Measurements from ENCODE around the gene NPEPPS. TPM values are rescaled to one million over a fixed set of nuclear protein-coding genes. Genes with fewer than 3 reads are reported as not detected.

The NPEPPS gene
- polyA plus RNA-seq, 6 donors from 2014 or later, result 45.8 to 70.4 (median 50.6) TPM

GRCh38 chr17:47622180-47622549 is 91.3 kb downstream of the NPEPPS start:
- Mint-ChIP-seq H3K27me3 (no peaks in the 10 kb centered on the region), H3K4me3 (peak overlapping the region in 1 of 8 donors; percentile 54), H3K36me3 (peaks cover 7 to 16% of the 10 kb centered on the region in 2 donors), H3K4me1 (peaks cover 0 to 37% (median 3%) of the 10 kb centered on the region in 3 donors), H3K9me3 (no peaks in the 10 kb centered on the region), H3K27ac (no peak overlapping the region)
- no peak for ATAC-seq (ENCODE audit: low read depth in 2 of 2)
- DNase-seq, result no peak

DNA sequence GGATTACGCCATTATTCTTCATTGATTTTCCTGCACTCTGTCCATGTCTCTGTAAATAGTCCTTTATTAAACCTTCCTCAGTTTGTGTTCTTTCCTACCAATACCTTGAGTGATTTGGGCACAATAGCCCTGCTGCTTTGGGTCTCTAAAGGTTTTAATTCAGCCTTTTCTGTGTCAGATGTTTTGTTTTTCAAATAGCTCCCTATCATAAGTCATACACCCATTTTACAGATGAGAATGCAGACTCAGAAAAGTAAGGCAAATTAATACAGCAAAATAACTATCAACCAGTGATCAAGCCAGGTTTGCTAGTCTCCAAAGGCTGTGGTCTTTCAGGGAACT is 93.8 kb downstream of the NPEPPS start:
- peaks cover 0 to 22% (median 3%) of the 10 kb centered on the region in 3 donors for H3K4me1 Mint-ChIP-seq
- H3K27ac Mint-ChIP-seq, result peak overlapping the region in 1 of 6 donors; percentile 84
- no peaks in the 10 kb centered on the region for H3K27me3 Mint-ChIP-seq
- no peak for DNase-seq
- no peak overlapping the region for H3K4me3 Mint-ChIP-seq
- no peak for ATAC-seq (ENCODE audit: low read depth in 2 of 2)
- peaks cover 4 to 7% of the 10 kb centered on the region in 2 donors for H3K36me3 Mint-ChIP-seq
- H3K9me3 Mint-ChIP-seq, result no peaks in the 10 kb centered on the region

GRCh38 chr17:47628014-47628566 is 97.2 kb downstream of the NPEPPS start:
- Mint-ChIP-seq H3K9me3 (no peaks in the 10 kb centered on the region), H3K27me3 (no peaks in the 10 kb centered on the region), H3K4me3 (no peak overlapping the region), H3K36me3 (no peaks in the 10 kb centered on the region), H3K27ac (no peak overlapping the region), H3K4me1 (peaks cover 0 to 3% (median 2%) of the 10 kb centered on the region in 3 donors)
- no peak for DNase-seq
- no peak for ATAC-seq (ENCODE audit: low read depth in 2 of 2)

DNA sequence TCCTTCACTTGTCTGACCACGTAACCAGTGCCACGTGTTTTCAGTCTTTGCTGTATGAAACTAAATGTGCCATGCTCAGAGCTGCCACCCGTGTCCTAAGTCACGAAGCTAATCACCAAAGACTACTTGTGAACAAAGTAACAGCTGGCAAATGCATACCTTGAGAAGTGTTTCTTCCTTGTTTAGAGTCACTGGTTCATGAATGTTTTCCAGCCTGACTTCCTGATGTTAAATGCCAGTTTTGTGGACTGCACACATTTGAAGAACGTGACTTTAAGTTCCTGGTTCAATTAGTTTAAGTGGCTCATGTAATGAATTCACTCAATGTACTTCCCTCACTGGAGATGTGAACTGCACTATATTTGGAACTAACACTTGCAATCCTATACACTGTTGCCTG is 98.9 kb downstream of the NPEPPS start:
- Mint-ChIP-seq H3K36me3 (no peaks in the 10 kb centered on the region), H3K27ac (no peak overlapping the region), H3K9me3 (no peaks in the 10 kb centered on the region)

DNA sequence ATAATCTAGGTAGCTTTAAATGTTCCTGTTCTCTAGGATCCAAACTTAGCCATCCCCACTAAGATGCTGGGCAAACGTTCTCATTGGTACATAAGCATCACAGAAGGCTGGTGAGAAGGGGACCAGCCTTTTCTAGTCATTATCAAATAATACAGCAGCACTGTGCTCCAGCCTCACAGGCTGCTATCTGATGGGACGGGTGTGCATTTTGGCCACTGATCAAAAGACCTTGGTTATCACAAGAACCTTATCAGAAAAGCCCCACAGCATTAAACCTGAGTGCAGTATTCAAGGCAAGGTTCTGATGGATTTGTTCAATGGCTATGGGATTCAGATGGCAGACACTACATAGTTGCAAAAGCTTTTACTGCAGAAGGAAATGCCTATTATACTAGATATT is 99.7 kb downstream of the NPEPPS start:
- Mint-ChIP-seq H3K27ac (no peak overlapping the region), H3K36me3 (no peaks in the 10 kb centered on the region), H3K27me3 (no peaks in the 10 kb centered on the region), H3K4me1 (no peaks in the 10 kb centered on the region), H3K9me3 (no peaks in the 10 kb centered on the region), H3K4me3 (no peak overlapping the region)
- ATAC-seq (ENCODE audit: low read depth in 2 of 2) (no peak), DNase-seq (no peak)

More for the DNA sequence above, 98.9 kb downstream of the NPEPPS start:
- peaks cover 0 to under 1% (median 0%) of the 10 kb centered on the region in 3 donors for H3K4me1 Mint-ChIP-seq
- H3K27me3 Mint-ChIP-seq, result no peaks in the 10 kb centered on the region
- ATAC-seq (ENCODE audit: low read depth in 2 of 2), result no peak
- DNase-seq, result no peak
- no peak overlapping the region for H3K4me3 Mint-ChIP-seq

- H3K27me3 Mint-ChIP-seq, result no peaks in the 10 kb centered on the region
- H3K9me3 Mint-ChIP-seq, result no peaks in the 10 kb centered on the region
- ATAC-seq (ENCODE audit: low read depth in 2 of 2) (no peak), DNase-seq (no peak)
- H3K36me3 Mint-ChIP-seq, result no peaks in the 10 kb centered on the region
- H3K27ac Mint-ChIP-seq, result peak overlapping the region in 1 of 6 donors; percentile 52
- H3K4me1 Mint-ChIP-seq, result no peaks in the 10 kb centered on the region
- H3K4me3 Mint-ChIP-seq, result no peak overlapping the region
Observed at GRCh38 chr17:47632991-47633390, 102.1 kb downstream of the NPEPPS start.

DNA sequence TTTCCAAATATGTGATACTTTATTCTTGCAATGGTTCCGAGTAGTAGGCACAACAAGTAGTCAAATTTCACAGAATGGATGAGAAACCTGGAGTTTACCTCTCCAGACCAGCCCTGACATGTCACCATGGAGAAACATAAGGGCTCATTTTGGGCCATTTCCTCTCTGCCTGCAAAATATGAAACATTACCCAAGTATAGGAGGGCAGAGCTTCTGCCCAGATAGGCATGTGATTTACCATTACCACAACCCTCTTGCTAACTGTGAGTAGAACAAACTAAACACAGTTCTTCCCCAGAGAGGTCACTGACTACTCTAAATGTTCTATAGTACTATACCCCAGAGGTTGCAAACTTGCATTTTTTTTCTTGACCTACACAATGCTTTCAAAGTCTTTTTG is 103.1 kb downstream of the NPEPPS start:
- ATAC-seq (ENCODE audit: low read depth in 2 of 2), result no peak
- H3K4me1 Mint-ChIP-seq, result no peaks in the 10 kb centered on the region
- DNase-seq, result no peak
- no peaks in the 10 kb centered on the region for H3K9me3 Mint-ChIP-seq
- H3K27ac Mint-ChIP-seq, result no peak overlapping the region
- no peaks in the 10 kb centered on the region for H3K36me3 Mint-ChIP-seq
- no peaks in the 10 kb centered on the region for H3K27me3 Mint-ChIP-seq
- peak overlapping the region in 1 of 8 donors; percentile 3 for H3K4me3 Mint-ChIP-seq

- Mint-ChIP-seq H3K4me3 (no peak overlapping the region), H3K27ac (peak overlapping the region in 1 of 6 donors; percentile 52), H3K36me3 (no peaks in the 10 kb centered on the region), H3K9me3 (no peaks in the 10 kb centered on the region), H3K4me1 (no peaks in the 10 kb centered on the region), H3K27me3 (no peaks in the 10 kb centered on the region)
- DNase-seq (no peak), ATAC-seq (ENCODE audit: low read depth in 2 of 2) (no peak)
Observed at GRCh38 chr17:47634870-47635269, 104.0 kb downstream of the NPEPPS start.

DNA sequence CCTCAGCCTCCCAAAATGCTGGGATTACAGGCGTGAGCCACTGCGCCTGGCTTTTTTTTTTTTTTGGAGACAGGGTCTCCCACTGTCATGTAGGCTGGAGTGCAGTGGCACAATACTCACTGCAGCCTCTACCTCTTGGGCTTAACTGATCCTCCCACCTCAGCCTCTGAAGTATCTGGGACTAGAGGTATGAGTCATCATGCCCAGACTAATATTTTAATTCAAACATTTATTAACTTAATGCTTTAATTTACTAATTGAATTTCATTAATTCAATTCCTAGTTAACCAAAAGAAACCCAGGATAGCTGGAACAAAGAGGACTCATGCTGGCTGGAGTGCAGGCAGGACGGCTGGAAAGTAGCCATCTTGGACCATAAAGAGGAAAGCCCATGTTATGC is 104.8 kb downstream of the NPEPPS start:
- Mint-ChIP-seq H3K27me3 (no peaks in the 10 kb centered on the region), H3K36me3 (no peaks in the 10 kb centered on the region), H3K9me3 (no peaks in the 10 kb centered on the region), H3K4me3 (no peak overlapping the region), H3K27ac (no peak overlapping the region), H3K4me1 (no peaks in the 10 kb centered on the region)
- ATAC-seq (ENCODE audit: low read depth in 2 of 2), result no peak
- DNase-seq, result no peak

DNA sequence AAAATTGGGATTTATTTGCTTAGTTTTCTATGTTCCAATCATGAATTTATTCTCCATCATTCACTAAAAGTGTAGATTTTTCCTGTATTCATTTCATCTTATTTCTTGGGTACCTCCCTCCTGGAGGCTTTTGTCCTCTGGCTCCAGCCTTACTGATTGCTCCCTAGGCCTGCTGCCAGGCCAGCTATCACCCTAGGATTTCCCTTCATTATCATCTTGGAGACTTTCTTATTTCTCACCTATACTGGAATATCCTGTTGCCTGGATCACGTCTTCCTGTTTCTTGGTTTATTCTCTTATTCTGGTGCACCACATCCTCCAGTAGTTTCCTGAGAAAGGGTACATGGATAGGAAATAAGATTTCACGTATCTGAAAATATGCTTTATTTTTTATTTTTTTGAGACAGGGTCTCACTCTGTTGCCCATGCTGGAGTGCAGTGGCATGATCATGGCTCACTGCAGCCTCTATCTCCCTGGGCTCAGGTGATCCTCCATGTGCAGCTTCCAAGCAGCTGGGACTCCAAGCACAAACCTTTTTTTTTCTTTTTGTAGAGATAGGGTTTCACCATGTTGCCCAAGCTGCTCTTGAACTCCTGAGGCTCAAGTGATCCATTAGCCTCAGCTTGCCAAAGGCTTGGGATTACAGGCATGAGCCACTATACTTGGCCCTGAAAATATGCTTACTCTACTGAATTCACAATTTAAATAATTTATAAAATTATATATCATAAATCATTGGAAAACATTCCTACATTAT is 105.5 kb downstream of the NPEPPS start:
- no peaks in the 10 kb centered on the region for H3K27me3 Mint-ChIP-seq
- H3K4me1 Mint-ChIP-seq, result no peaks in the 10 kb centered on the region
- no peak overlapping the region for H3K27ac Mint-ChIP-seq
- H3K36me3 Mint-ChIP-seq, result no peaks in the 10 kb centered on the region
- no peaks in the 10 kb centered on the region for H3K9me3 Mint-ChIP-seq
- DNase-seq (no peak), ATAC-seq (ENCODE audit: low read depth in 2 of 2) (no peak)
- H3K4me3 Mint-ChIP-seq, result no peak overlapping the region

- H3K9me3 Mint-ChIP-seq, result no peaks in the 10 kb centered on the region
- no peaks in the 10 kb centered on the region for H3K36me3 Mint-ChIP-seq
- no peaks in the 10 kb centered on the region for H3K27me3 Mint-ChIP-seq
- ATAC-seq (ENCODE audit: low read depth in 2 of 2), result no peak
- H3K4me3 Mint-ChIP-seq, result no peak overlapping the region
- peaks cover 0 to 13% (median 8%) of the 10 kb centered on the region in 3 donors for H3K4me1 Mint-ChIP-seq
- DNase-seq, result no peak
- H3K27ac Mint-ChIP-seq, result no peak overlapping the region
Observed at GRCh38 chr17:47638903-47639302, 108.0 kb downstream of the NPEPPS start.

- Mint-ChIP-seq H3K36me3 (no peaks in the 10 kb centered on the region), H3K4me1 (peaks cover 6 to 17% (median 8%) of the 10 kb centered on the region in 3 donors), H3K27me3 (no peaks in the 10 kb centered on the region), H3K27ac (peak overlapping the region in 1 of 6 donors; percentile 28), H3K4me3 (no peak overlapping the region), H3K9me3 (no peaks in the 10 kb centered on the region)
- DNase-seq (no peak), ATAC-seq (ENCODE audit: low read depth in 2 of 2) (no peak)
Observed at GRCh38 chr17:47640076-47640475, 109.2 kb downstream of the NPEPPS start.

- Mint-ChIP-seq H3K27ac (peak overlapping the region in 1 of 6 donors; percentile 26), H3K4me3 (no peak overlapping the region), H3K4me1 (peaks cover 7 to 18% (median 10%) of the 10 kb centered on the region in 3 donors), H3K27me3 (no peaks in the 10 kb centered on the region), H3K9me3 (no peaks in the 10 kb centered on the region), H3K36me3 (no peaks in the 10 kb centered on the region)
- ATAC-seq (ENCODE audit: low read depth in 2 of 2) (no peak), DNase-seq (no peak)
Observed at GRCh38 chr17:47641202-47641601, 110.3 kb downstream of the NPEPPS start.

- H3K36me3 Mint-ChIP-seq, result no peaks in the 10 kb centered on the region
- no peaks in the 10 kb centered on the region for H3K27me3 Mint-ChIP-seq
- peaks cover 7 to 29% (median 13%) of the 10 kb centered on the region in 3 donors for H3K4me1 Mint-ChIP-seq
- H3K27ac Mint-ChIP-seq, result peak overlapping the region in 1 of 6 donors; percentile 33
- H3K4me3 Mint-ChIP-seq, result no peak overlapping the region
- no peak for DNase-seq
- no peak for ATAC-seq (ENCODE audit: low read depth in 2 of 2)
- no peaks in the 10 kb centered on the region for H3K9me3 Mint-ChIP-seq
Observed at GRCh38 chr17:47643116-47643515, 112.2 kb downstream of the NPEPPS start.

Measured in naive B cell (primary cell).